ENCODE results near the gene RBM5. TPM values are rescaled to one million over a fixed set of nuclear protein-coding genes. Genes with fewer than 3 reads are reported as not detected.

The RBM5 gene
- total RNA-seq, 2 donors from 2014 or later = 159 to 182 TPM

DNA sequence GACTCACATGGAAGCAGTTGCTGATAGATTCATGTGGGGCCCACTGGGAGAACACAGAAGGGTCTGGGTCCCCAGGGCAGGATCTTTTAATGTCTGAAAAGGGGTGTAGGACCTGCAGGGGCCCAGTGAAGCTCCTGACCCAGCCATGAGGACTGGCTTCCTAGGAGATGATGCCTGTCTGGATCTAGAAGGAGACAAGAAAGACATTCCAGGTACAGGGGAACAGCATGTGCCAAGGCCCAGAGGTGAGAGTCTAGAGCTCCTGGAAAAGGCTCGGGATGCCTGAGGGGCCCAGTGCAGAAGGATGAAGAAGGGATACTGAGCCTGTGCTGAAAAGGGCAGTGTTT, 61.7 kb downstream of the RBM5 start:
- ATAC-seq (no peak), DNase-seq (ENCODE audit: low spot score in 2 of 2) (no peak)
- H3K9me3 Mint-ChIP-seq = no peaks in the 10 kb centered on the region
- H3K27ac Mint-ChIP-seq = peak overlapping the region in 1 of 2 donors; percentile 47
- no peaks in the 10 kb centered on the region for H3K36me3 Mint-ChIP-seq

DNA sequence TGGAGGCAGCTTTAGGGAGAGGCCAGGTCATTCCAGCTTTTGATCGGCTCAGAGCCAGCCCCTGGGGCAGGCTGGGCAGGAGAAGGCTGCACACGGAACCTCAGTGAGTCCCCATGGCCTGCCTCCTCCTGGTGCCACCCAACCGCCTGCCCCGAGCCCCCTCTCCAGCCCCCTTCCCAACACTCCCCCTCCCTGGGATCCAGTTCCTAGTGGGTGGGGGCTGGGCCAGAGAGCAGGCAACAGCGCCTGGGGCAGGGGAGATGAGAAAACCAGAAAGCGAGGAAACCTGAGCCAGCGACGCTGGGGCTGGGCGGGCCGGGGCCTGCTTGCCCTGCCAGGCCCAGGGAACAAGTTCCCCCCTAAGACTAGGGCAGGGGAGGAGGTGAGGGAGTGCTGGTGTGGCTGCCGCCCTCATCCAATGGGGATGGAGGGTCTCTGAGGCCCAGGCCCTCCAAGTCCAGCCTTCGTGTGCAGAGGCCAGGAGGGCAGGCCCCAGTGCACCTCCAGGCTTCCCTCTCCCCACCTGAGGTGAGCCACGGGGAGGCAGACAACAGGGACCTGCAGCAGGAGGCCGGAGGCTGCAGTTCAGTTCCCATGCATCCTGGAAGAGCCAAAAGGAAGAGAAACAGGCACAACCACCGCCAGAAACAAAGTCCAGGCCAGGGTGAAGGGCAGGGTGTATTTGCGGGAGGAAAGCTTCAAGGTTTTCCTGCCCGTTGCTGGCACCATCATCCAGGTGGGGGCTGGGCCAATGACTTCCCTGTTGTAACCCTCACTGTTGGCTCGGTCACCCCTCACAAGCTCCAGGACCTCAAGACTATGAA, 62.4 kb downstream of the RBM5 start:
- no peaks in the 10 kb centered on the region for H3K9me3 Mint-ChIP-seq
- H3K36me3 Mint-ChIP-seq = no peaks in the 10 kb centered on the region
- DNase-seq (ENCODE audit: low spot score in 2 of 2) = no peak
- H3K27ac Mint-ChIP-seq = no peak overlapping the region
- ATAC-seq = no peak

DNA sequence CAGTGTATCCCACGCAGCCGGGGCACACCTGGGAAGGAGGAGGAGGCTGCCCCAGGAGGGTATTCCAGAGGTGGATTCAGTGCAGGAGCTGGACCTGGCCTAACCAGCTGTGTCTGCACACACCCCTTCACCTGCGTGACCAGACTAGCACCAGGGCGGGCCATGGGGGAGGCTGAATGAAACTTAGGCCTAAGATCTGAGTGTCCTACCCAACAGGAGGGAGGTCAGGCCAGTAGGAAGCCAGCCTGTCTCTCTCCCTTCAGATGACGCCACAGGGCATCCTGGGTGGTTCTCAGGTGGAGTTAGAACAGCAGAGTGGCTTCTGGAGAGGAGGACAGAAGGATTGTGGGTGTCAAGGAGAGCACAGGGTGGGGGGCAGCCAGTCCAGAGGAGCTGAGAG, 63.0 kb downstream of the RBM5 start:
- ATAC-seq (no peak), DNase-seq (ENCODE audit: low spot score in 2 of 2) (no peak)
- Mint-ChIP-seq H3K27ac (no peak overlapping the region), H3K9me3 (no peaks in the 10 kb centered on the region), H3K36me3 (no peaks in the 10 kb centered on the region)

GRCh38 chr3:50153782-50154475, 65.2 kb downstream of the RBM5 start:
- Mint-ChIP-seq H3K36me3 (no peaks in the 10 kb centered on the region), H3K27ac (no peak overlapping the region), H3K9me3 (no peaks in the 10 kb centered on the region)
- DNase-seq (ENCODE audit: low spot score in 2 of 2) (no peak), ATAC-seq (no peak)

DNA sequence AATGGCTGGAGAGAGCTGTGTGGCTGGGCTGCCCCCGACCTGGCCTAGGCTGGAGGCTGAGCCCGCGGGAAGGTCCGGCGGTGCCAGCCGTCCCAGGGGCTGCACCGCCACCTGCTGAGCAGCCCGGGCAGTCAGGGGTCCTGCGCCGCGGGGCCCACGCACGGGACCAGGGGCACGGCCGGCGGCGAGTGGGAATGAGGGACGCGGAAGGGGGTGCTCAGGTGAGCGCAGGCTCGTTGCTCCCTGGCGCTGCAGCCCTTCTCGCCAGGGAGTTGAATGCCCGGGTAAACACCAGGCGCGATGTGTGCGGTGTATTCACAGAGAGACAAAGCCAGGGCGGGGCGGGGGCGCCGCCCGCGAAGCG, 65.7 kb downstream of the RBM5 start:
- ATAC-seq (peak; percentile 31 to 42), DNase-seq (ENCODE audit: low spot score in 2 of 2) (no peak)
- H3K36me3 Mint-ChIP-seq = no peaks in the 10 kb centered on the region
- H3K27ac Mint-ChIP-seq = no peak overlapping the region
- H3K9me3 Mint-ChIP-seq = no peaks in the 10 kb centered on the region

DNA sequence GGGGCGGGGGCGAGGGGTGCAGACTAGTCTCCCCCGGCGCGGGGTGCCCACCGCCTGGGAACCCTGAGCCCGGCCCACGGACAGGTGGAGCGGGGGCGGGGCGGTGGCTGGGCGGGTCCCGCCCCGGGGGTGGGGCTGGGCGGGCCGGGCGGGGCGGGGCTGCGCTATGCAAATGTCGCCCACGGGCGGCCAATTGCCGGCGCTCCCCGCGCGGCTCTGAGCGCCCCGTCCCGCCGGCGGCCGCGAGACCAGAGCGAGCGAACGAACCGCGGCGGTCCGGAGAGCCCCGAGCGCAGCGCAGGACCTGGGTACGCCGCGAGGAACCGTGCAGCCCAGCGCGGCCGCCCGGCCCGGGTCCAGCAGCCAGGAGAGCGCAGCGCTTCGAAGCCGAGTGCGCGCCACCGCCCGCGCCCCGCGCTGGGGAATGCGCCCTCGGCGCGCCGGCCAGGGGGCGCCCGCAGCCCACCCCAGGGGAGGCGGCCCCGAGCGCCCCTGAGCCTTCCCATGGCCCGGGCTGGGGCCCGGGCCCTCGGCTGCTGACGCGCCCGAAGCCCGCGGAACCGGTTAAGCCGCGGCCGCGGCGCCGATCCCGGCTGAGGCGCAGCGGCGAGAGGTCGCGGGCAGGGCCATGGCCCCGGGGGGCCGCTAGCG, 66.2 kb downstream of the RBM5 start, which contains the start of gene SEMA3F:
SEMA3F (plus strand) TSS at position 485 of the 651 bp plus-strand sequence. CDS start 4,299 bp downstream, outside the sequence.
- ATAC-seq = peak; percentile 93 to 94
- no peaks in the 10 kb centered on the region for H3K9me3 Mint-ChIP-seq
- no peak within 1 kb of the TSS for H3K27ac Mint-ChIP-seq
- no peaks in the 10 kb centered on the region for H3K36me3 Mint-ChIP-seq
- peak in 1 of 2 donors; percentile 74 for DNase-seq (ENCODE audit: low spot score in 2 of 2)

- ATAC-seq (no peak), DNase-seq (ENCODE audit: low spot score in 2 of 2) (no peak)
- no peaks in the 10 kb centered on the region for H3K9me3 Mint-ChIP-seq
- no peak overlapping the region for H3K27ac Mint-ChIP-seq
- H3K36me3 Mint-ChIP-seq = no peaks in the 10 kb centered on the region
Measured at GRCh38 chr3:50155491-50155878, 66.8 kb downstream of the RBM5 start.

- DNase-seq (ENCODE audit: low spot score in 2 of 2) (no peak), ATAC-seq (no peak)
- no peaks in the 10 kb centered on the region for H3K36me3 Mint-ChIP-seq
- H3K27ac Mint-ChIP-seq = no peak overlapping the region
- H3K9me3 Mint-ChIP-seq = no peaks in the 10 kb centered on the region
Measured at GRCh38 chr3:50155891-50156290, 67.2 kb downstream of the RBM5 start.

- ATAC-seq = no peak
- Mint-ChIP-seq H3K36me3 (no peaks in the 10 kb centered on the region), H3K9me3 (no peaks in the 10 kb centered on the region), H3K27ac (no peak overlapping the region)
- DNase-seq (ENCODE audit: low spot score in 2 of 2) = no peak
Measured at GRCh38 chr3:50156549-50157493, 68.1 kb downstream of the RBM5 start.

DNA sequence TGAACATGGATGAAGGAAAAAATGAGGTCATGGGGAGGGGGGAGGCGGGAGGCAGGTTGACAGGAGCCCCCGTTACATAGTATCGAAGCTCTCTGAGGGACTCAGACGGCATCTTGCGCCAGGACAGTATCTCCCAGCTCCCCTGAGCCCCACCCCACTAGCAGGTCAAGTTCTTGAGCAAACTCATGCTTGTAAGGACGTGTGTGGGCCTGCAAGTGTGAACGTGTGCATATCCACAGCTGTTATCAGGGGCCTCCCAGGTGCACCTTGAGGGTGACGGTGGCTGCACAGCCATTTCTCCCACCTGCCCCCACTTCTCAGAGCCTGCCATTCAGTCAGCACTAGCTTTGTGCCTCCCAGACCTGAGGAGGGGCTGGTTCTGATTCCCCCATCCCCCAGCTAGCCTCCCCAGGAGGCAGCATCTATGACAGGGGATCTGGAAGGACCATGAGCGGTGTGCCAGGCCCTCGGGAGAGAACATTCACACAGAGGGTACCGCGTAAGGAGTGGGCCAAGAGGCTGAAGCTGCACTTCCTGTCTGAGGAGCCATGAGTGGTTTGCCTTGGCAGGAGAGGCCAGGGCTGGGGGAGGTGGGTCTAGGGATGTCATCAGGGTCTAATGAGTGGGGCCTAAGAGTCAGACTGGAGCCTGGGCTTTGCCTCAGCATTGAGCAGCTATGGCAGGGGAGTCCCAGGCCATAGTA, 69.3 kb downstream of the RBM5 start:
- H3K27ac Mint-ChIP-seq = no peak overlapping the region
- no peaks in the 10 kb centered on the region for H3K36me3 Mint-ChIP-seq
- no peak for ATAC-seq
- no peak for DNase-seq (ENCODE audit: low spot score in 2 of 2)
- H3K9me3 Mint-ChIP-seq = no peaks in the 10 kb centered on the region

- Mint-ChIP-seq H3K27ac (no peak overlapping the region), H3K36me3 (no peaks in the 10 kb centered on the region), H3K9me3 (no peaks in the 10 kb centered on the region)
- no peak for DNase-seq (ENCODE audit: low spot score in 2 of 2)
- no peak for ATAC-seq
Measured at GRCh38 chr3:50158530-50159146, 69.9 kb downstream of the RBM5 start.

DNA sequence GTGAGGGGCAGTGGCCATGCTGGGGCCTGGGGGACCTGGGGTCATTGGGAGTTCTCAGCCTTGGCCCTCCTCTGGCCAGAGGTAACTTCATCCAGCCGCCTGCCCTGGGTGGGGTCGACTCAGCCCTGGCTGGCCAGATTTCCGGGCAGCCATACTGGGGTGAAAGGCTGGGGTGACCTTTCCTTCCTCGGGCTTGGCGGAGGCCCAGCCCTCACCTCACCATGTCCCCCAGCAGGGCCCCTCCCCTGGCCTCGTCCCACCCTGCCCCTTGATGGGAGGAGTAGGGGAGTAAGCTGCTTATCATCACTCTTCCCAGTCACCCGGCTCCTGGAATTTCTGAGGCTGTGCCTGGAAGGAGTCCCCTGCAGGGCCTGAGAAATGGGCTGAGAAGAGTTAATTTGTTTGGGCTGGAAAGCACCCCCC, 71.9 kb downstream of the RBM5 start:
- DNase-seq (ENCODE audit: low spot score in 2 of 2) = no peak
- H3K9me3 Mint-ChIP-seq = no peaks in the 10 kb centered on the region
- no peak for ATAC-seq
- no peaks in the 10 kb centered on the region for H3K36me3 Mint-ChIP-seq
- H3K27ac Mint-ChIP-seq = no peak overlapping the region

DNA sequence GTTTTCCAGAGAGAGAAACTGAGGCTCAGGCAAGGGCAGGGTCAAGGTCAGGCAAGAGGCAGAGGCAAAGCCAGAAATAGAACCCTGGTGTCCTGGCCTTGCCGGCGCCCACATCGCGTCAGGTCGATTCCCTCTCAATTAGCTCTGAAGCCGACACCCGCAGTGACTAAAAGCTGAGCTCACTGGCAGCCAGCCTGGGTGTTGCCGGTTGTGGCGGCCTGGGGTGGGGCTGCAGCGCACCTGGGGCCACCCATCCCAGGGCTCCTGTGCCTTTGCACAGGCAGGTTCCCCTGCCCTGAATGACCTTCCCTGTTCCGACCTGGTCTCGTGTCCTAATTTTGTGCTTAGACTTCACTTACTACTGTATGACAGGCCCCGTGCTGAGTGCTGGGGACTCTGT, 72.6 kb downstream of the RBM5 start:
- ATAC-seq (no peak), DNase-seq (ENCODE audit: low spot score in 2 of 2) (no peak)
- no peaks in the 10 kb centered on the region for H3K9me3 Mint-ChIP-seq
- H3K36me3 Mint-ChIP-seq = no peaks in the 10 kb centered on the region
- H3K27ac Mint-ChIP-seq = no peak overlapping the region

DNA sequence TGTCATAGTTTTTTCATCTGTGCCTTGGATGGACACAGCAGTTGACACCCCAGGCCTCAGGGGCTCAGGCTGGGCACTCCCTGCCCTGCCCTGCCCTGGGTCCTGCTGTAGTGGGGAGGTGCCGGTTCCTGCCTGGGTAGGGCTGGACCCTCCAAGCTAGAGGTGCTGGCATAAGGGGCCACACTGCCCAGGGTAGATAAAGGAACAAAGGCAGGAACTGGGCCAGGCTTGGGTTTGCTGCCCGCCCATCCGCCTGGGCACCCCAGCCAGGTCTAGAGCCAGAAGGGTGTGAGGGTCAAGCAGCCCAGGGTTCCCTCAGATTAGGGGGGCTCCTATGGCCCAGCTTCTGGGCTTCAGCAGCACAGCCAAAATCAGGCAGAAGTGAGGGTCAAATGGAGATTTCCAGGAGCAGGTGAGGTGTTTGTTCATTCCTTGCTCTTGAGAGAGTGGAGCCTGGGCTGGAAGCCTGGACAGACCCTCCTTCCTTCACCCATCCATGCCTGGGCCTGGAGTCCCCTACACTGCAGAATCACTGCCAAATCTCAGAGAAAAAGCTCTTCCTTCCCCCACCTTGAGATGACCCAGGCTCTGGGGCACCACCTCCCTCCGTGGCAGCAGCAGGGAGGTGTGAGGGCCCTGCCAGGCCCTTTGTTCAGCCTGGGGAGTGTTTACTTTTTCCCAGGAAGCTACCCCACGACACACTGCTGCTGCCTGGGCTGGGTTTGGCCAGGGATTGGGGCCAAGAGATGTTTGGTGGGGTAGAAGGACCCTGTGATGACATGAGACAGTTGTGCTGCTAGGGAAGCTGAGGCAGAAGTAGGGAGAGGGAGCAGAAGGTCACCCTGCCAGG, 73.5 kb downstream of the RBM5 start:
- H3K27ac Mint-ChIP-seq = no peak overlapping the region
- DNase-seq (ENCODE audit: low spot score in 2 of 2) (no peak), ATAC-seq (no peak)
- H3K36me3 Mint-ChIP-seq = no peaks in the 10 kb centered on the region
- no peaks in the 10 kb centered on the region for H3K9me3 Mint-ChIP-seq
